ENCODE measurements around the gene CRACDL.

The CRACDL gene

GRCh38 chr2:98800330-98801064, 135.5 kb downstream of the CRACDL start:
- Histone ChIP-seq H3K36me3 (ENCODE audit: control insufficient read depth in 1 of 2, insufficient read depth in 2 of 2, low read length in 2 of 2) (peaks cover 4 to 22% of the 10 kb centered on the region in 2 donors), H3K9me3 (ENCODE audit: control insufficient read depth in 1 of 2, low read length in 2 of 2) (no peaks in the 10 kb centered on the region), H3K4me3 (ENCODE audit: low read depth in 1 of 2, low read length in 2 of 2) (no peak overlapping the region), H3K27me3 (ENCODE audit: control insufficient read depth in 1 of 2, insufficient read depth in 2 of 2, low read length in 2 of 2) (no peaks in the 10 kb centered on the region), H3K27ac (ENCODE audit: low read depth, low read length) (no peak overlapping the region), H3K4me1 (ENCODE audit: control insufficient read depth in 1 of 2, insufficient read depth in 2 of 2, low read length in 2 of 2) (no peaks in the 10 kb centered on the region), H3K9ac (ENCODE audit: low read depth in 1 of 2, low read length in 2 of 2) (no peak overlapping the region)

GRCh38 chr2:98799375-98800329, 136.4 kb downstream of the CRACDL start:
- Histone ChIP-seq H3K27ac (ENCODE audit: low read depth, low read length) (no peak overlapping the region), H3K36me3 (ENCODE audit: control insufficient read depth in 1 of 2, insufficient read depth in 2 of 2, low read length in 2 of 2) (peaks cover 4 to 25% of the 10 kb centered on the region in 2 donors), H3K9ac (ENCODE audit: low read depth in 1 of 2, low read length in 2 of 2) (no peak overlapping the region), H3K4me1 (ENCODE audit: control insufficient read depth in 1 of 2, insufficient read depth in 2 of 2, low read length in 2 of 2) (no peaks in the 10 kb centered on the region), H3K27me3 (ENCODE audit: control insufficient read depth in 1 of 2, insufficient read depth in 2 of 2, low read length in 2 of 2) (no peaks in the 10 kb centered on the region), H3K9me3 (ENCODE audit: control insufficient read depth in 1 of 2, low read length in 2 of 2) (no peaks in the 10 kb centered on the region), H3K4me3 (ENCODE audit: low read depth in 1 of 2, low read length in 2 of 2) (no peak overlapping the region)

- no peak overlapping the region for H3K9ac ChIP-seq (ENCODE audit: low read depth in 1 of 2, low read length in 2 of 2)
- no peaks in the 10 kb centered on the region for H3K9me3 ChIP-seq (ENCODE audit: control insufficient read depth in 1 of 2, low read length in 2 of 2)
- no peak overlapping the region for H3K4me3 ChIP-seq (ENCODE audit: low read depth in 1 of 2, low read length in 2 of 2)
- no peaks in the 10 kb centered on the region for H3K27me3 ChIP-seq (ENCODE audit: control insufficient read depth in 1 of 2, insufficient read depth in 2 of 2, low read length in 2 of 2)
- peaks cover 4 to 23% of the 10 kb centered on the region in 2 donors for H3K36me3 ChIP-seq (ENCODE audit: control insufficient read depth in 1 of 2, insufficient read depth in 2 of 2, low read length in 2 of 2)
- no peaks in the 10 kb centered on the region for H3K4me1 ChIP-seq (ENCODE audit: control insufficient read depth in 1 of 2, insufficient read depth in 2 of 2, low read length in 2 of 2)
- H3K27ac ChIP-seq (ENCODE audit: low read depth, low read length), result no peak overlapping the region
These were observed 139.1 kb downstream of the CRACDL start for GRCh38 chr2:98796775-98797544.

- no peak overlapping the region for H3K27ac ChIP-seq (ENCODE audit: low read depth, low read length)
- no peak overlapping the region for H3K9ac ChIP-seq (ENCODE audit: low read depth in 1 of 2, low read length in 2 of 2)
These were observed 139.9 kb downstream of the CRACDL start for GRCh38 chr2:98795891-98796676.

GRCh38 chr2:98793897-98794830, 141.9 kb downstream of the CRACDL start:
- no peaks in the 10 kb centered on the region for H3K9me3 ChIP-seq (ENCODE audit: control insufficient read depth in 1 of 2, low read length in 2 of 2)
- no peak overlapping the region for H3K9ac ChIP-seq (ENCODE audit: low read depth in 1 of 2, low read length in 2 of 2)
- no peaks in the 10 kb centered on the region for H3K27me3 ChIP-seq (ENCODE audit: control insufficient read depth in 1 of 2, insufficient read depth in 2 of 2, low read length in 2 of 2)
- H3K4me1 ChIP-seq (ENCODE audit: control insufficient read depth in 1 of 2, insufficient read depth in 2 of 2, low read length in 2 of 2), result no peaks in the 10 kb centered on the region
- no peak overlapping the region for H3K4me3 ChIP-seq (ENCODE audit: low read depth in 1 of 2, low read length in 2 of 2)
- H3K27ac ChIP-seq (ENCODE audit: low read depth, low read length), result no peak overlapping the region
- H3K36me3 ChIP-seq (ENCODE audit: control insufficient read depth in 1 of 2, insufficient read depth in 2 of 2, low read length in 2 of 2), result peaks cover 4 to 19% of the 10 kb centered on the region in 2 donors

More at GRCh38 chr2:98795891-98796676, 139.9 kb downstream of the CRACDL start:
- H3K9me3 ChIP-seq (ENCODE audit: control insufficient read depth in 1 of 2, low read length in 2 of 2), result no peaks in the 10 kb centered on the region
- H3K4me3 ChIP-seq (ENCODE audit: low read depth in 1 of 2, low read length in 2 of 2), result no peak overlapping the region
- no peaks in the 10 kb centered on the region for H3K27me3 ChIP-seq (ENCODE audit: control insufficient read depth in 1 of 2, insufficient read depth in 2 of 2, low read length in 2 of 2)
- peaks cover 4 to 19% of the 10 kb centered on the region in 2 donors for H3K36me3 ChIP-seq (ENCODE audit: control insufficient read depth in 1 of 2, insufficient read depth in 2 of 2, low read length in 2 of 2)
- H3K4me1 ChIP-seq (ENCODE audit: control insufficient read depth in 1 of 2, insufficient read depth in 2 of 2, low read length in 2 of 2), result no peaks in the 10 kb centered on the region

- no peak overlapping the region for H3K27ac ChIP-seq (ENCODE audit: low read depth, low read length)
- H3K36me3 ChIP-seq (ENCODE audit: control insufficient read depth in 1 of 2, insufficient read depth in 2 of 2, low read length in 2 of 2), result peaks cover 4 to 19% of the 10 kb centered on the region in 2 donors
- H3K4me1 ChIP-seq (ENCODE audit: control insufficient read depth in 1 of 2, insufficient read depth in 2 of 2, low read length in 2 of 2), result no peaks in the 10 kb centered on the region
- H3K9me3 ChIP-seq (ENCODE audit: control insufficient read depth in 1 of 2, low read length in 2 of 2), result no peaks in the 10 kb centered on the region
- H3K9ac ChIP-seq (ENCODE audit: low read depth in 1 of 2, low read length in 2 of 2), result no peak overlapping the region
- no peak overlapping the region for H3K4me3 ChIP-seq (ENCODE audit: low read depth in 1 of 2, low read length in 2 of 2)
- H3K27me3 ChIP-seq (ENCODE audit: control insufficient read depth in 1 of 2, insufficient read depth in 2 of 2, low read length in 2 of 2), result no peaks in the 10 kb centered on the region
These were observed 142.8 kb downstream of the CRACDL start for GRCh38 chr2:98793275-98793674.

GRCh38 chr2:98790221-98790620, 145.8 kb downstream of the CRACDL start:
- Histone ChIP-seq H3K27ac (ENCODE audit: low read depth, low read length) (no peak overlapping the region), H3K9ac (ENCODE audit: low read depth in 1 of 2, low read length in 2 of 2) (no peak overlapping the region), H3K27me3 (ENCODE audit: control insufficient read depth in 1 of 2, insufficient read depth in 2 of 2, low read length in 2 of 2) (no peaks in the 10 kb centered on the region), H3K4me1 (ENCODE audit: control insufficient read depth in 1 of 2, insufficient read depth in 2 of 2, low read length in 2 of 2) (no peaks in the 10 kb centered on the region), H3K4me3 (ENCODE audit: low read depth in 1 of 2, low read length in 2 of 2) (no peak overlapping the region), H3K9me3 (ENCODE audit: control insufficient read depth in 1 of 2, low read length in 2 of 2) (no peaks in the 10 kb centered on the region), H3K36me3 (ENCODE audit: control insufficient read depth in 1 of 2, insufficient read depth in 2 of 2, low read length in 2 of 2) (peaks cover 0 to under 1% of the 10 kb centered on the region in 2 donors)

GRCh38 chr2:98787700-98788099, 148.3 kb downstream of the CRACDL start:
- Histone ChIP-seq H3K27me3 (ENCODE audit: control insufficient read depth in 1 of 2, insufficient read depth in 2 of 2, low read length in 2 of 2) (no peaks in the 10 kb centered on the region), H3K36me3 (ENCODE audit: control insufficient read depth in 1 of 2, insufficient read depth in 2 of 2, low read length in 2 of 2) (no peaks in the 10 kb centered on the region), H3K4me1 (ENCODE audit: control insufficient read depth in 1 of 2, insufficient read depth in 2 of 2, low read length in 2 of 2) (no peaks in the 10 kb centered on the region), H3K9ac (ENCODE audit: low read depth in 1 of 2, low read length in 2 of 2) (no peak overlapping the region), H3K9me3 (ENCODE audit: control insufficient read depth in 1 of 2, low read length in 2 of 2) (peaks cover 0 to 1% of the 10 kb centered on the region in 2 donors), H3K4me3 (ENCODE audit: low read depth in 1 of 2, low read length in 2 of 2) (no peak overlapping the region), H3K27ac (ENCODE audit: low read depth, low read length) (no peak overlapping the region)
